Activated T-cell treated with anti-CD3 and anti-CD28 coated beads for 48 hours (primary cell): ENCODE results near the gene TMIGD1.
"Not testable (repeated sequence)": the region's sequence is repeated elsewhere in the genome, so short reads cannot be mapped to it uniquely, and the experiment has no call there.

ENCODE experiments used
- DNase-seq: peaks from one replicate; pipeline ENCODE4 v3.0.0-alpha.2; 2020; ENCODE audit warnings: low read depth

The TMIGD1 gene

GRCh38 chr17:30358055-30358760 is 24.4 kb upstream of the TMIGD1 start:
- DNase-seq, result no peak

- no peak for DNase-seq
Measured at GRCh38 chr17:30357476-30357875, 23.6 kb upstream of the TMIGD1 start.

GRCh38 chr17:30354701-30355100 is 20.8 kb upstream of the TMIGD1 start:
- DNase-seq, result no peak

GRCh38 chr17:30352240-30352814 is 18.5 kb upstream of the TMIGD1 start:
- DNase-seq, result no peak

- no peak for DNase-seq
Measured at GRCh38 chr17:30351735-30352134, 17.9 kb upstream of the TMIGD1 start.

- DNase-seq, result not testable (repeated sequence)
Measured at GRCh38 chr17:30351263-30351662, 17.4 kb upstream of the TMIGD1 start.

- DNase-seq, result no peak
Measured at GRCh38 chr17:30349252-30349651, 15.4 kb upstream of the TMIGD1 start.

- DNase-seq, result no peak
Measured at GRCh38 chr17:30347488-30347887, 13.6 kb upstream of the TMIGD1 start.

- DNase-seq, result no peak
Measured at GRCh38 chr17:30346221-30346795, 12.5 kb upstream of the TMIGD1 start.

GRCh38 chr17:30345527-30346075 is 11.7 kb upstream of the TMIGD1 start:
- no peak for DNase-seq

GRCh38 chr17:30345089-30345433 is 11.2 kb upstream of the TMIGD1 start:
- no peak for DNase-seq

- DNase-seq, result no peak
Measured at GRCh38 chr17:30344283-30345088, 10.6 kb upstream of the TMIGD1 start.

GRCh38 chr17:30343796-30344195 is 9.9 kb upstream of the TMIGD1 start:
- DNase-seq, result no peak

- DNase-seq, result not testable (repeated sequence)
Measured at GRCh38 chr17:30343244-30343643, 9.4 kb upstream of the TMIGD1 start.

GRCh38 chr17:30341703-30342249 is 7.9 kb upstream of the TMIGD1 start:
- DNase-seq, result no peak

- DNase-seq, result no peak
Measured at GRCh38 chr17:30340801-30341356, 7.0 kb upstream of the TMIGD1 start.

- no peak for DNase-seq
Measured at GRCh38 chr17:30339086-30339485, 5.2 kb upstream of the TMIGD1 start.

GRCh38 chr17:30337393-30337999 is 3.6 kb upstream of the TMIGD1 start:
- no peak for DNase-seq

- DNase-seq, result peak; percentile 40
Measured at GRCh38 chr17:30336369-30337171, 2.7 kb upstream of the TMIGD1 start.

- DNase-seq, result no peak
Measured at GRCh38 chr17:30334421-30334820, 564 bp upstream of the TMIGD1 start.
